Activated CD8-positive, alpha-beta memory T cell treated with anti-CD3 and anti-CD28 coated beads, Interleukin-2, amount 10 ng/mL, durations not matched to agents 7 days and 5 days (primary cell): ENCODE data around the gene LCN10. TPM values are rescaled to one million over a fixed set of nuclear protein-coding genes. Genes with fewer than 3 reads are reported as not detected.

Experiments
- ATAC-seq: fragments of 150-1000 bp; cut with Tn5 transposase; one replicate; pipeline ENCODE4 v1.10.0; 2021; ENCODE audit warnings: moderate library complexity
- CTCF ChIA-PET: fragments of 350-600 bp; sonication (Branson Sonifier 250); formaldehyde crosslinking; loops from one replicate; lab custom pipeline; 2021; ENCODE audit warnings: antibody characterized with exemption; lab: Charles Lee
- DNase-seq: peaks from one replicate; pipeline ENCODE4 v3.0.0-alpha.2; 2020
- H3K27ac Mint-ChIP-seq: one replicate; pipeline ENCODE4 v1.8.0; 2021; ENCODE audit warnings: mild to moderate bottlenecking, mixed read lengths
- H3K27me3 Mint-ChIP-seq: one replicate; pipeline ENCODE4 v1.8.0; 2021; ENCODE audit warnings: mixed read lengths
- H3K36me3 Mint-ChIP-seq: one replicate; pipeline ENCODE4 v1.8.0; 2021; ENCODE audit warnings: mild to moderate bottlenecking, mixed read lengths
- H3K4me1 Mint-ChIP-seq: one replicate; pipeline ENCODE4 v1.8.0; 2021; ENCODE audit warnings: mixed read lengths
- H3K4me3 Mint-ChIP-seq: one replicate; pipeline ENCODE4 v1.8.0; 2021; ENCODE audit warnings: mild to moderate bottlenecking, moderate library complexity, mixed read lengths
- H3K9me3 Mint-ChIP-seq: one replicate; pipeline ENCODE4 v1.8.0; 2022; ENCODE audit warnings: low read depth, mixed read lengths
- total RNA-seq, 2 experiments: library from RNA; stranded (reverse); gene quantifications; one replicate each; pipeline ENCODE4 v1.2.3, GENCODE V29; 2021

The LCN10 gene
- total RNA-seq, 2 experiments from 2014 or later = 0.68 TPM; not detected in 1

DNA sequence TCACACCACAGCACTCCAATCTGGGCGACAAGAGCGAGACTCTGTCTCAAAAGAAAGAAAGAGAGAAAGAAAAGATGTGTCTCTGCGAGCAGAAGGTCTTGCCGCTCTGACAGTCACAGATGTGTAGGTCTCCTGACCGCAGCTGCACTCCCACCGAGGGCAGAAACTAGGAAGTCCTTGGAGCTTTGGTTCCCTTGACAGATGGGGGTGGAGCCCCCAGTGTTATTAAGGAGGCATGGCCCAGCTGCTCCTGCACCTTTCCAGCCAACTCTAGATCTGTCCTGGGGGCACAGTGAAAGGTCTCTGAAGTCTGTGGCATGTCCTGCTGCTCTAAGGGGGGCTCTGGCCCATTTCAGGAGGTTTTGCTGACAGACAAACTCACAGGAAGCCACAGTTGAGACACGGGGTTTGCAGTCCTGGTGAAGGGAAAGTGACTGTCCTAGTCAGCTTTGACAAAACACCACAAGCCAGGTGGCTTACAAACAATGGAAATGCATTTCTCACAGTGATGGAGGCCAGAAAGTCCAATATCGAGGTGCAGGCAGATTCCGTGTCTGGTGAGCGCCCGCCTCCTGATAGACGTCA, 39.4 kb downstream of the LCN10 start:
- Mint-ChIP-seq H3K4me1 (peaks cover 25% of the 10 kb centered on the region), H3K36me3 (no peaks in the 10 kb centered on the region), H3K27ac (no peak overlapping the region), H3K4me3 (no peak overlapping the region), H3K9me3 (no peaks in the 10 kb centered on the region), H3K27me3 (peaks cover 27% of the 10 kb centered on the region)
- no peak for ATAC-seq
- CTCF ChIA-PET = interaction anchor here (0.8 to 4.7 kb wide), 2 partner anchors 25 to 60 kb away, joined by 6 to 30 read pairs; no protein-coding TSS in a partner anchor
- no peak for DNase-seq

DNA sequence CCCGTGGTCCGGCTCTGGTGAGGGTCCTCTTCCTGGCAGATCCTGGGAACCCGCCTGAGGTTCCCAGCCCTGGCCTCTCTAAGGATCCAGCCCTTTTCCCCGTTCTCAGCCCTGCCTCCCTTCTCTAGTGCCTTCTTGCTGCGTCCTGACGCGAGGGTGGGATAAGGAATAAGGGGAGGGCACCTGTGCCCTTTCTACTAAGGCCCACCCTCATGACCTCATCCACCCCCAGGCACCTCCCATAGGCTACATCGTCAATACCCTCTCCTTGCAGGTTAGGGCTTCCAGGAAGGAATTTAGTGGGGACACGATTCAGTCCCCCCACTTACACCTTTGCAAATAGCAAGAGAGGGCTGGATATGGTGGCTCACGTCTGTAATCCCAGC, 41.1 kb downstream of the LCN10 start:
- Mint-ChIP-seq H3K27ac (peak overlapping the region; percentile 81), H3K9me3 (no peaks in the 10 kb centered on the region), H3K27me3 (peaks cover 32% of the 10 kb centered on the region), H3K4me1 (peaks cover 29% of the 10 kb centered on the region), H3K36me3 (no peaks in the 10 kb centered on the region), H3K4me3 (peak overlapping the region; percentile 66)
- DNase-seq = no peak
- ATAC-seq = peak; percentile 9
- CTCF ChIA-PET = interaction anchor here (1.0 to 4.7 kb wide), 5 partner anchors 12 to 187 kb away, joined by 3 to 30 read pairs (median 7); no protein-coding TSS in a partner anchor

DNA sequence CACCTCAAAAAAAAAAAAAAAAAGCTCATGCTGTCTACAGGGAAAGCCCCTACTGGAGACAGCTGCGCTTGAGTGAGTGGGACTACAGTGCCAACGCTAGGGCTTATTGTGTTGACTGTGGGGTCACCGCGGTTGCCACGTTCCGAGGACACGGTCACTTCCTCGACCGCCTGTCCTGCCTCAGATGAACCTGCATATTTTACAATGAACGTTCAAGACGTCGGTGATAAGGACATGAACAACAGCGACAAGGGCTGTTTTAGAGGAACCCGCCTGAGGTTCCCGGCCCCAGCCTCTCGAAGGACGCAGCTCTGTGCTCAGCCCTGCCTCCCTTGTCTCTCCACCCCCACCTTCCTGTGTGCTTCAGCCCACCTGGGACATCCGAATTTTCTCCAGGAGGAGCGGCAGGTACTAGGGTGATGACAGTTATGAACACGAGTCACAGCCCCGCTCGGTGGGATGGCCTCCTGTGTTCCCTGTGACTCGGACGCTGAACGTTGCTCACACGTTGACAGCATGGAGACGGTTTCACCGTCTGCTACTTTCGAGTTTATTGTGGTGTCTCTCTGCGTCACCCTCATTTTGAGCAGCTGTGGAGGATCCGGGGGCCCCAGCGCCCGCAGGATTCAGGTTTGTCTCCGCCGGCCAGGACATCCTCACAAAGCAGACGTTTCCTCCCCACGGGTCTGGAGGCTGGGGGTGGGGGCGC, 41.6 kb downstream of the LCN10 start:
- H3K9me3 Mint-ChIP-seq = no peaks in the 10 kb centered on the region
- H3K27me3 Mint-ChIP-seq = peaks cover 32% of the 10 kb centered on the region
- peak overlapping the region; percentile 81 for H3K27ac Mint-ChIP-seq
- ATAC-seq (peak; percentile 92), DNase-seq (peak; percentile 84)
- CTCF ChIA-PET = interaction anchor here (1.0 to 4.7 kb wide), 7 partner anchors 11 to 243 kb away, joined by 3 to 30 read pairs (median 3); no protein-coding TSS in a partner anchor
- peaks cover 29% of the 10 kb centered on the region for H3K4me1 Mint-ChIP-seq
- no peaks in the 10 kb centered on the region for H3K36me3 Mint-ChIP-seq
- peak overlapping the region; percentile 66 for H3K4me3 Mint-ChIP-seq

DNA sequence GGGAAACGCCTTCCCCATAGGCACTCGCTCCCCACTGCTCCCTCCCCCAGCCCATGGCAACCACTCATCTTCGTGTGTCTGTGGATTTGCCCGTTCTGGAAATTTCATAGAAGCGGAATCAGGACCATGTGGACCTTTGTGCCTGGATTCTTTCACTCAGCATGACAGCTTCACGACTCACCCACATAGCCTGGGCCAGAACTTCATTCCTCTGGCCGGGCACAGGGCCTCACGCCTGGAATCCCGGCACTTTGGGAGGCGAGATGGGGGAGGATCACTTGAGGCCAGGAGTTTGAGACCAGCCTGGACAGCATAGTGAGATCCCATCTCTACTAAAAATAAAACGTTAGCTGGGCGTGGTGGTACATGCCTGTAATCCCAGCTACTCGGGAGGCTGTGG, 42.4 kb downstream of the LCN10 start:
- CTCF ChIA-PET = interaction anchor here (1.0 to 4.7 kb wide), 5 partner anchors 10 to 244 kb away, joined by 3 to 30 read pairs (median 7); no protein-coding TSS in a partner anchor
- Mint-ChIP-seq H3K9me3 (no peaks in the 10 kb centered on the region), H3K36me3 (no peaks in the 10 kb centered on the region), H3K27ac (no peak overlapping the region), H3K4me1 (peaks cover 29% of the 10 kb centered on the region), H3K4me3 (no peak overlapping the region), H3K27me3 (peaks cover 28% of the 10 kb centered on the region)
- ATAC-seq (no peak), DNase-seq (no peak)

DNA sequence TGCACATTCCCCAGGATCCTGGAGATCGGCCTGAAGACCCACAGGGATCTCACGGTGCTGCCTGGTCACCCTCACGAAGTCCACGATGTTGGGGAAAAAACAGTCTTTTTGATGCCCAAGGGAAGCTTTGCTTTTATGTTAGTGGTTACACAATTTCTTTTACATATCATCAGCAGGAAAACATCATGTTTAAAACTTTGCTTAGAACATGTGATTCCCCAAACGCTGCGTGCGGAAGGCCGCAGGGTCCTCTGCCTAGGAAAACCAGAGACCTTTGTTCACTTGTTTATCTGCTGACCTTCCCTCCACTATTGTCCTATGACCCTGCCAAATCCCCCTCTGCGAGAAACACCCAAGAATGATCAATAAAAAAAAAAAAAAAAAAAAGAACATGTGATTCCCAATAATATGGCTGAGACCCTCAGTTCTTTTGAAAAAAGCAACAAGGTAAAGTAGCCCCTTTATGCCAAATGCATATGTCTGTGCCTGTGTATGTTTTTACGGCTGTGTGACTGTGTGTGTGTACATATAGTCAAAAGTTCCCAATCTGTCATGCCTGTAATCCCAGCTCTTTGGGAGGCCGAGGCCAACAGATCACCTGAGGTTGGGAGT, 44.0 kb downstream of the LCN10 start:
- DNase-seq = no peak
- no peak overlapping the region for H3K27ac Mint-ChIP-seq
- ATAC-seq = no peak
- H3K4me1 Mint-ChIP-seq = peaks cover 29% of the 10 kb centered on the region
- peaks cover 29% of the 10 kb centered on the region for H3K27me3 Mint-ChIP-seq
- CTCF ChIA-PET = interaction anchor here (4.7 kb wide), 1 partner anchor 29 kb away, joined by 30 read pairs; no protein-coding TSS in a partner anchor
- H3K36me3 Mint-ChIP-seq = no peaks in the 10 kb centered on the region
- H3K4me3 Mint-ChIP-seq = no peak overlapping the region
- no peaks in the 10 kb centered on the region for H3K9me3 Mint-ChIP-seq

DNA sequence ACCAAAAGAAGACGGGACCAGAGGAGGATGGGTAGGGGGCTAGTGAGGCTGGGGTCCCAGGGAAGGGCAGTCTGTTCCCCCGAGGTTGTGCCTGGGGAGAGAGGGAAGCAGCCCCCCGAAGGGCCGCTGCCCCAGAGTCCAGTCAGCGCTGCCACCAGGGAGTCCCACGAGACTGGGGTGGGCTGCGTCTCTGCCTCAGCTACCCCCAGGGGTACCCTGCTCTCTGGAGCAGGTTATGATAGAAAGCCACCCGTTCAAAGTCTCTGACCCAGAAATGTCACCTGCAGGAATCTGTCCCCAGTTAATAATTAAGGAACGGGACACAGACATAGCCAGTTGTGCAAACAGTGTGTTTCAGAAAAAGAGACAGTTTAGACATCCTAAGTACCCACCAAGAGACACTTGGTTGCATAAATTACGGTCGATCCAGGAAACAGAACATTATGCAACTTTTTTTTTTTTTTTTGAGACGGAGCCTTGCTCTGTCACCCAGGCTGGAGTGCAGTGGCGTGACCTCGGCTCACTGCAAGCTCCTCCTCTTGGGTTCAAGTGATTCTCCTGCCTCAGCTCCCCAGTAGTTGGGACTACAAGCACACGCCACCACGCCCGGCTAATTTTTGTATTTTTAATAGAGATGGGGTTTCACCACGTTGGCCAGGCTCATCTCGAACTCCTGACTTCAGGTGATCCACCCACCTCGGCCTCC, 44.8 kb downstream of the LCN10 start:
- Mint-ChIP-seq H3K4me3 (no peak overlapping the region), H3K27me3 (peaks cover 28% of the 10 kb centered on the region), H3K9me3 (no peaks in the 10 kb centered on the region), H3K27ac (no peak overlapping the region), H3K36me3 (no peaks in the 10 kb centered on the region), H3K4me1 (peaks cover 27% of the 10 kb centered on the region)
- CTCF ChIA-PET = interaction anchor here (1.2 kb wide), 1 partner anchor 29 kb away, joined by 4 read pairs; no protein-coding TSS in a partner anchor
- ATAC-seq (no peak), DNase-seq (no peak)

DNA sequence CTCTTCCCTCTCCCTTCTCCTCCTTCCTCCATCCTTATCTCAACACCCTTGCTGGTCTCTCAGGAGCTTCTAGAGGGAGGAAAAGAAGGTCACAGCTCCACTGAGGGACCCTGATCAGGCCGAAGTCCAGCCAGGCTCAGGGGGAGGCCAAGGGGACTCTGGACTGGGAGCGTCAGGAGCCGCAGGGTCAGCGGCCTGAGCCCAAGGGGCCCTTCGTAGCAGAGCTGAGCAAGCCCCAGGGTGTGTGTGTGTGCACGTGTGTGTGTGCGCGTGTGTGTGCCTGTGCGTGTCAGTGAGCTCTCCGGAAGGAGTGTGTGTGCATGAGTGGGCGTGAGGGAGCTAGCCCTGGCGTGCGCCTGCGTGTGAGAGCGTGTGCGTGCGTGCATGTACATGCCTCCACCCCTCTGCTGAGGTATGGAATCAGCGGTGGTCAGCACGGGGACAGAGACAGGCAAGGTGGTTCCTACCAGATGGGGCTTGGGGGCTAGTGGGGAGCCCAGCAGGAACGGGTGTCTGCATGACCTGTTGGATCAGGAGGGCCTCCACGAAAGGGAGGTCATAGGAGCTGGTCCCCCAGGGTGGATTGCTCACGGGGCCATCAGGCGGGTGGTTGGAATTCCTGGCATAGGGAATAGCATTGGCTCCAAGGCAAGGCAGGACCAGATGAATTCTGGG, 45.5 kb downstream of the LCN10 start:
- Mint-ChIP-seq H3K4me1 (peaks cover 24% of the 10 kb centered on the region), H3K36me3 (no peaks in the 10 kb centered on the region), H3K27ac (no peak overlapping the region), H3K4me3 (no peak overlapping the region), H3K9me3 (no peaks in the 10 kb centered on the region), H3K27me3 (peaks cover 28% of the 10 kb centered on the region)
- CTCF ChIA-PET = interaction anchor here (1.2 kb wide), 1 partner anchor 30 kb away, joined by 4 read pairs; no protein-coding TSS in a partner anchor
- ATAC-seq = no peak
- no peak for DNase-seq

DNA sequence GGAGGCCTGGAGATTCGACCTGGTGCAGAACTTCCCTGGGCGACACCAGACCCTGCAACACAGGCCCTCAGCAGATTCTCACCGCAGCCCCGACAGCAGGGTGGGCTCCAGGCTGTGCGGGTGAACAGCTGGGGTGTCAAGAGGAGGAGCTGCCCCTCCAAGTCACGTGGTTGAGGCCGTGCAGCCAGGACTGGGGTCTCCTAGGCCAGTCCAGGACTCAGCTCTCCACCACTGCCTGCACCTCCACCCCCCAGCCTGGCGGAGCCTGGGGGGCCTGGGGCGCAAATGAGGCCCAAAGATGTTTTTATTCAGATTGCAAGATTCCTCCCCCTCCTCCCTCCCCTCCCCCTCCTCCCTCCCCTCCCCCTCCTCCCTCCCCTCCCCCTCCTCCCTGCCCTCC, 46.2 kb downstream of the LCN10 start:
- no peak for DNase-seq
- CTCF ChIA-PET = no interaction called here
- no peaks in the 10 kb centered on the region for H3K9me3 Mint-ChIP-seq
- peaks cover 28% of the 10 kb centered on the region for H3K27me3 Mint-ChIP-seq
- H3K4me3 Mint-ChIP-seq = no peak overlapping the region
- H3K36me3 Mint-ChIP-seq = no peaks in the 10 kb centered on the region
- H3K27ac Mint-ChIP-seq = no peak overlapping the region
- H3K4me1 Mint-ChIP-seq = peaks cover 19% of the 10 kb centered on the region
- no peak for ATAC-seq

DNA sequence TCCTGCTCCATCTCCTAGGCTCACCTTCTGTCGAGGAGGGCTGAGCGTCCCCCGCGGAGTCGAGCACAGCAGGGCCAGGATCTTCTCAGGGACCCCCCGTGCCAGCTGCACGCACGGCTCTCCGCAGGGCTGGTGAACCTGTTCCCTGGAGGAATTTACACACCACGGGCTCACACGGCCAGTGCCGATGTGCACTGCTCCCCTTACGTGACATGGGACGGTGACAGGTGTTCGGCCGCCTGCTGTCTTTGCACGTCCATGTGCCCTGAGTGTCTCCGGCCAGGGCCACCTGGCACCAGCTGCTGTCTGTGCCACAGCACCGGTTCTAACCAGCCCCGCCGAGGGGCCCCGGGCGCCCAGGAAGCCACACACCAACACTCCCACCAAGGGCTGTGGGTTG, 46.8 kb downstream of the LCN10 start:
- H3K4me1 Mint-ChIP-seq = peaks cover 14% of the 10 kb centered on the region

DNA sequence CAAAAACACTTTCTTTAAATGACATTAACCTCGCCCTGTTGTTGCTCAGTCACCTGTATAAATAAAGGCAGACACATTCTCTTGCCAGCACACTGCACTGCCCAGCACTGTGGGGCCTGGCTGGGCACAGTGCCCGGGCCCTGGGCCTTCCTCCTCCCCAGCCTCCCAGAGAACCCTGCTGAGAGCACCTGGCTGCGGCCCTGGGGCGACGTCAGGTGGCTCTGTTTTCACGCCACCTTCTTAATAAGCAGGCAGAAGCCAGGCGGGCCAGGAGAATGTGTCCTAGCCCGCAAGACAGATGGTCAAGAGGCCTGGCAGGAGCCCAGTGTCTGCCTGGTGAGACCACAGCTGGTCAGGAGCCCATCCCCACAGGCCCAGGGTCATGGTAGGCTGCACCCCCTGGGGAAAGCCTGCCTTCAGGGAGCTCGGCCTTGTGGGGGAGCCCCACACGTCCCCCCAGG, 47.3 kb downstream of the LCN10 start:
- Mint-ChIP-seq H3K4me3 (no peak overlapping the region), H3K9me3 (no peaks in the 10 kb centered on the region), H3K27me3 (peaks cover 28% of the 10 kb centered on the region), H3K36me3 (no peaks in the 10 kb centered on the region), H3K4me1 (peaks cover 10% of the 10 kb centered on the region), H3K27ac (no peak overlapping the region)
- CTCF ChIA-PET = interaction anchor here (0.7 to 2.3 kb wide), 4 partner anchors 19 to 211 kb away, joined by 3 to 5 read pairs (median 3); no protein-coding TSS in a partner anchor
- ATAC-seq = no peak
- no peak for DNase-seq

More for the DNA sequence above, 46.8 kb downstream of the LCN10 start:
- no peaks in the 10 kb centered on the region for H3K36me3 Mint-ChIP-seq
- CTCF ChIA-PET = no interaction called here
- no peak overlapping the region for H3K27ac Mint-ChIP-seq
- DNase-seq = no peak
- H3K4me3 Mint-ChIP-seq = no peak overlapping the region
- H3K27me3 Mint-ChIP-seq = peaks cover 28% of the 10 kb centered on the region
- no peak for ATAC-seq
- H3K9me3 Mint-ChIP-seq = no peaks in the 10 kb centered on the region

DNA sequence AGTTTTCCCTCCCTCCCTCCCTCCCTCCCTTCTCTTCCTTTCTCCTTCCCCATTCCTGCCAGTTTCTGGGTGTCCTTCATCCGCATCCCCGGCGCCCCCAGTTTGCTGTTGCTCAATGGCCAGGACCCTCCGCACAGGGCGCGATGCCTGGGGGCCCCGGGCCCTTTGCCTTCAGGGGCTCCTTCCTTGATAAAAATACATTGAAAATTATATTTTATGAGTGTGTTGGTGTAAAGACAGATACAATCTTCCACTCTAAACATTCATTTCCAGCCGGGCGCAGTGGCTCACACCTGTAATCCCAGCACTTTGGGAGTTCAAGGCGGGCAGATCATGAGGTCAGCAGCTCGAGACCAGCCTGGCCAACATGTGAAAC, 47.9 kb downstream of the LCN10 start:
- CTCF ChIA-PET = interaction anchor here (0.7 to 2.3 kb wide), 5 partner anchors 12 to 211 kb away, joined by 3 to 5 read pairs (median 3); no protein-coding TSS in a partner anchor
- ATAC-seq = no peak

DNA sequence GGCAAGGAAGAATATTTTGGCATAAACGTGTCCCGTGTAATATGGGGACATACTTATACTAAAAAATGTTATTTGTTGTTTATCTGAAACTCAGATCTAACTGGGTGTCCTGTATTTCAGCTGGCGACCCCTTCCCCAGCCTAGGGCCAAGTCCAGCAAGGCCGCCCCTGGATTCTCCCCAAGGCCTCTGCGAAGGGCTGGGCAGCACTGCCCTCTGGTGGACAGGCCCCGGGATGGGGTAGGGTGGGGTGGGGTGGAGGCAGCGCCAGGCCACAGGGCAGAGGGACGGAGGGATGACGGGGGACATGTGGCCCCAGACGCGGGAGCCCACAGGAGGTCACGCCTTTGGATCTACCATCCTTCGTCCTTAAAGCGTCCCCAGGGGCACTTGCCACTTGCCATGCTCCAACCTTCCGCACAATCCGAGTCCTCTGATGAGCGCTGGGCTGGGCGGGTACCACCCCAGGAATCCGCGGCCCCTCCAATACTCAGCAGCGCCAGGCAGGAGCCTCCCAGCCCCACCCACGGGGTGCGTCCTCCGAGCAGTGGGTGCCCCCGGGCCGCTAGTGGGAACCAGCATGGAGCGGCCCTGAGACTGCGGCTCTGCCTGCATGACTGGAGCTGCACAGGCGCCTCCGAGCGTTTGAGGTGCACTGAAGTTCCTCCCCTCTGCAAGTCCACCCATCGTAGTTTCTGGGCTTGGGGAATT, 48.4 kb downstream of the LCN10 start:
- peaks cover 29% of the 10 kb centered on the region for H3K27me3 Mint-ChIP-seq
- ATAC-seq = peak; percentile 54
- peaks cover 6% of the 10 kb centered on the region for H3K4me1 Mint-ChIP-seq
- DNase-seq = peak; percentile 63
- CTCF ChIA-PET = interaction anchor here (0.6 to 2.3 kb wide), 7 partner anchors 11 to 210 kb away, joined by 3 to 5 read pairs (median 3); no protein-coding TSS in a partner anchor
- no peaks in the 10 kb centered on the region for H3K36me3 Mint-ChIP-seq
- H3K9me3 Mint-ChIP-seq = no peaks in the 10 kb centered on the region
- H3K4me3 Mint-ChIP-seq = no peak overlapping the region
- H3K27ac Mint-ChIP-seq = no peak overlapping the region

More for the DNA sequence above, 47.9 kb downstream of the LCN10 start:
- H3K4me1 Mint-ChIP-seq = peaks cover 6% of the 10 kb centered on the region
- H3K9me3 Mint-ChIP-seq = no peaks in the 10 kb centered on the region
- H3K36me3 Mint-ChIP-seq = no peaks in the 10 kb centered on the region
- no peak overlapping the region for H3K4me3 Mint-ChIP-seq
- no peak overlapping the region for H3K27ac Mint-ChIP-seq
- DNase-seq = no peak
- peaks cover 28% of the 10 kb centered on the region for H3K27me3 Mint-ChIP-seq
